Coronary artery (tissue), 2 donors: ENCODE measurements around the gene SV2A.

Source experiments
- DNase-seq: peaks from one replicate; pipeline ENCODE4 v3.0.0-alpha.2; 2017; ENCODE audit warnings: low spot score
- H3K27ac ChIP-seq, 2 donors: fragments of 200-600 bp; sonication (generic); one replicate each; pipeline ENCODE4 v1.5.1; 2016 to 2019
- H3K4me3 ChIP-seq: fragments of 200-600 bp; sonication (generic); 2 replicates; pipeline ENCODE4 v1.5.1; 2016; ENCODE audit warnings: mild to moderate bottlenecking, moderate library complexity
- CTCF ChIP-seq: fragments of 200-600 bp; sonication (generic); IDR thresholded peaks from one replicate; pipeline ENCODE4 v1.5.1; 2019; ENCODE audit warnings: antibody characterized with exemption

The SV2A gene

GRCh38 chr1:149906570-149907075 is 11.0 kb downstream of the SV2A start:
- TF ChIP-seq CTCF, result no peak
- H3K4me3 ChIP-seq, result no peak overlapping the region
- no peak for DNase-seq

GRCh38 chr1:149903836-149904491 is 13.7 kb downstream of the SV2A start:
- DNase-seq, result no peak
- H3K27ac ChIP-seq, result no peak overlapping the region
- H3K4me3 ChIP-seq, result no peak overlapping the region
- no peak for TF ChIP-seq CTCF

More at GRCh38 chr1:149906570-149907075, 11.0 kb downstream of the SV2A start:
- no peak overlapping the region for H3K27ac ChIP-seq

- TF ChIP-seq CTCF, result no peak
- DNase-seq, result peak; percentile 94
- Histone ChIP-seq H3K27ac (peak within 1 kb of the TSS; percentile 92 to 93), H3K4me3 (peak within 1 kb of the TSS; percentile 77)
Measured at GRCh38 chr1:149899460-149900284, 18.0 kb downstream of the SV2A start, which contains the start of gene BOLA1. TSS of gene BOLA1 (plus strand) at chr1:149899568. CDS start at chr1:149900060, 492 bp downstream.

- H3K4me3 ChIP-seq, result no peak overlapping the region
- DNase-seq, result no peak
- no peak for TF ChIP-seq CTCF
- no peak overlapping the region for H3K27ac ChIP-seq
Measured at GRCh38 chr1:149896575-149896974, 21.1 kb downstream of the SV2A start.

GRCh38 chr1:149888999-149889289 is 28.7 kb downstream of the SV2A start:
- Histone ChIP-seq H3K27ac (peak overlapping the region; percentile 97 to 98), H3K4me3 (peak overlapping the region; percentile 81)
- no peak for TF ChIP-seq CTCF
- DNase-seq, result no peak

GRCh38 chr1:149888247-149888998 is 29.2 kb downstream of the SV2A start:
- TF ChIP-seq CTCF, result peak; percentile 32
- peak overlapping the region; percentile 81 for H3K4me3 ChIP-seq
- DNase-seq, result peak; percentile 93
- peak overlapping the region; percentile 97 to 98 for H3K27ac ChIP-seq
